ENCODE data around the gene SELENOM.

DNA sequence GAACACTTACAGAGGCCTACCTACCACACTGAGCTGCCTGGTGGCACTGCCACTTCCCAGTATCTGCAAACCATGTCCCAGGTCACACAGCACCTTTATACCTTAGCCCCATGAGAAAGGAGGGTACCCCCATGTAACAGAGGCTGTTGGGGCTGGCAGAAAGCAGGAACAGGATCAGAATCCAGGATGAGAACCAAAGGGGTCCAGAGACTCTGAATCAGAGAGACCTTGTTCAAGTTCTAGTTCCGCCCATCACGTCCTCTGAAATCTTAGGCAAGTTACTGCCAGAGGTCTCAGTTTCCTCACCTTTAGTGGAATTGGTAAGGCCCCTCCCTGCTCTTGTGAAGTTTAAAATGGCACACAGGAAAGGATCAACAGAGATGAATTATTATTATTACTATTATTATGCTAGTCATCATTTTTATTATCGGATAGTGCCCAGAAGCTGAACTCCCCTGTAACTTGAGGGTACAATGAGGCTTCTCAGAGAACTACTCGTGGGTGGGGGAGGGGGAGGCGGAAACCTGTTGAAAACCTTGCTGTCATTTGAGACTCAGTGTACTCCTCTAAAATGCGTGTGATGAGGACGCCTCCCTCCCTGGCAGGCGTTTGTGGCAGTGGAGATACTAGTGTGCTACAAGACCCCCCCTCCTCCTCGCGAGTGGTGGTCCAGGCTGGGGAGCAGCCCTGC, 9.3 kb downstream of the SELENOM start:
- TF ChIP-seq CTCF (optimal IDR thresholded peaks at IDR 0.05 in 1 of 3, IDR thresholded peaks at IDR 0.05 in 1 of 3, conservative IDR thresholded peaks at IDR 0.05 in 1 of 3; ENCODE audit: extremely low read depth in 1 of 3, insufficient read depth in 2 of 3, low read length in 3 of 3) (no peak), EZH2 (IDR thresholded peaks at IDR 0.05; ENCODE audit: low read length) (no peak)

Data from keratinocyte (primary cell).